Measurements from ENCODE around the gene VPS8.
"Not testable (repeated sequence)": the region's sequence is repeated elsewhere in the genome, so short reads cannot be mapped to it uniquely, and the experiment has no call there.

The VPS8 gene

GRCh38 chr3:184924547-184924946, 112.6 kb downstream of the VPS8 start:
- DNase-seq (ENCODE audit: low spot score): no peak

DNA sequence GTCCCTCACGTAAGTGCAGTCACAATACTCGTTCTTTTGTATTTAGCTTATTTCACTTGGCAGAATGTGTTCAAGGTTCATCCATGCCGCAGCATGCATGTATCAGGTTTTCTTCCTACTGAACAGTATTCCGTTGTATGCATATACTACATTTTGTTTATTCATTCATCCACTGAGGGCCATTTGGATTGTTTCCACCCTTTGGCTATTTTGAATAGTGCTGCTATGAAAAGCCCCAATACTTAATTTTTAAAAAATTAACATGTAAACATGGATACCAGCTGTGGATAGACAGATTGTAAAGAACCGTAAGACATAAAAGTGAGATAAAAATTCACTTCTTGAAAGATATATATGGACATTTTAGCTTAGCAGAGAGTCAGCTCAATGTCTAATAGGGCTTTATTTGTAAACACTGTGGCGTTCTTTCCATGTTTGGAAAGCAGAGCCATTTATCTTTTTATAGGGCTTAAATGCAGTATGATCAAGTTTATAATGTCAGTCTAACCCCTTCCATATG, 115.9 kb downstream of the VPS8 start:
- no peak for DNase-seq (ENCODE audit: low spot score)

DNA sequence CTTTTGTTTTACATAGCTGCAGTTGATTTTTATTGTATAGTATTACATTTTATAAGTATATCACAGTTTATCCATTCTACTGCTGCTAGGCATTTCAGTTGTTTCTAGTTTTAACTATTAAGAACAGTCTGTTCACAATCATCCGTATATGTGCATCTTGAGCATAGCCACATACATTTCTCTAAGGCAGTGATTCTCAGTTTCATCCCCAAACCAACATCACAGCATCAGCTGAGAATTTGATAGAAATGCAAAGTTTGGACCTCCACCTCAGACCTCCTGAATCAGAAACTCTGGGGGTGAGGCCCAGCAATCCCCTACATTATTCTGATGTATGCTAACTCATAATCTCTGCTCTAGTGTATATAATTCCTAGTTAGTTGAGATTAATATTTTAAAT, 120.8 kb downstream of the VPS8 start:
- no peak for DNase-seq (ENCODE audit: low spot score)

GRCh38 chr3:184937611-184938010, 125.6 kb downstream of the VPS8 start:
- no peak for DNase-seq (ENCODE audit: low spot score)

DNA sequence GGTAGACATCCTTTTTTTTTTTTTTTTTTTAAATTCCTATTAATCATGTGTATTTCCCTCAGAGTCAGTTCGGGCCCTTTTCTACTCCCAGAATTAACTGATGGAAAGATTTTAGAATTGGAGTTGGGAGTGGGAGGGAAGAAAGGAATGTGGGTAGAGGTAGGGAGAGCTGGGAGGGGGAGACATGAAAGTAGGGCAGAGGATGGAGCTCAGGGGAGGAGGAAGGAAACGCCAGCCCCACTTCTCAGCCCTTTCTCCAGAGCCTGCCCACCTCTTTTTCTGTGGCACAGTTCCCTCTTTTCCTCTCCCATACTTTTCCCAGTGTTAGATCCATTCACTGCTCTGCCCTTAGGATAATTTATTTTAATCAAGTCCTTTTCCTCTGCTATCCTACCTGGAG, 129.4 kb downstream of the VPS8 start:
- no peak for DNase-seq (ENCODE audit: low spot score)

- no peak for DNase-seq (ENCODE audit: low spot score)
Measured at GRCh38 chr3:184942735-184943134, 130.8 kb downstream of the VPS8 start.

DNA sequence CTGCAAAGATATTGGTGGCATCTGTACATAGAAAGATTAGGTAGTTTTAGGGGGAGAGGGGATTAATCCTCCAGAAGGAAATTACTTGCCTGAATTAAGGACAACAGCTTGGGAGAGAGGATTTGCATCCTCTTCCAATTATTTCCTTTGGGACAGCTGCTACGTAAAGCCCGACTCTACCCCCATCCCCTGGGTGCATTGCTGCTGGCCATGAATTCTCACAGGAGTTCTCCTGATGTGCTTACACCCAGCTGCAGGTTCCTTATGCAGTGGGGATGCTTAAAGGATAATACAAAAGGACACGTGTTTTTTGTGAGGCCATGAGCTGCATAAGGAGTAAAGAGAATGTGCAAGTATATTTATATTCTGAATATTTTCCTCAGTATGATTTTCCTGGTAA, 132.3 kb downstream of the VPS8 start:
- DNase-seq (ENCODE audit: low spot score): no peak

DNA sequence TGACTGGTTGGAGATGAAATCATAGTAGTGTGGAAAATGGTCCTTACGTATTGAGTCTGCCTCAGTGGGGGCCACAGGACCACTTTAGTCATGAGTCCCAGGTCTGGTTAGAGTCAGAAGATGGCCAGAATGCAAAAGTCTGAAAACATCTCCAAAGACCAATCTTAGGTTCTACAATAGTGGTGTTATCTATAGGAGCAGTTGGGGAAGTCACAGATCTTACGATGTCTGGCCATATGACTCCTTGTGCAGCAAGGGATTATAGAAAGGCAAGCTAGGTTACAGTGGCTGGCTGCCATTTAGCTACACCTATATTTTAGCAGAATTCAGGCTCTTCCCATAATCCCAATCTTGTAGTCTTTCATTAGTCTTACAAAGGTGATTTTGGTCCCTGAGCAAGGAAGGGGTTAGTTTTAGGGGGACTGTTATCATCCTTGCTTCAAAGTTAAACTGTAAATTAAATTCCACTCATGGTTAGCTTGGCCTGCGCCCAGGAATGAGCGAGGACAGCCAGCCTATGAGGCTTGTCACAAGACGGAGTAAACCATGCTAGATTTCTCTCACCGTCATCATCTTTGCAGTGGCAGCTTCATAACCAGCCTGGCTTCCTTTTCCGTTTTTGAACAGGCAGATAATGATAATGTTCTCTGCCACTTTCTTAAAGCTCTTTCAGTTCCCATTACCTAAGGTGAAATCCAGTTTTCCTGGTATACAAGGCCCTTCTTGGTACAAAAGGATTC, 134.1 kb downstream of the VPS8 start:
- no peak for DNase-seq (ENCODE audit: low spot score)

- DNase-seq (ENCODE audit: low spot score): no peak
Measured at GRCh38 chr3:184946917-184947316, 135.0 kb downstream of the VPS8 start.

GRCh38 chr3:184949251-184949965, 137.4 kb downstream of the VPS8 start:
- DNase-seq (ENCODE audit: low spot score): no peak

DNA sequence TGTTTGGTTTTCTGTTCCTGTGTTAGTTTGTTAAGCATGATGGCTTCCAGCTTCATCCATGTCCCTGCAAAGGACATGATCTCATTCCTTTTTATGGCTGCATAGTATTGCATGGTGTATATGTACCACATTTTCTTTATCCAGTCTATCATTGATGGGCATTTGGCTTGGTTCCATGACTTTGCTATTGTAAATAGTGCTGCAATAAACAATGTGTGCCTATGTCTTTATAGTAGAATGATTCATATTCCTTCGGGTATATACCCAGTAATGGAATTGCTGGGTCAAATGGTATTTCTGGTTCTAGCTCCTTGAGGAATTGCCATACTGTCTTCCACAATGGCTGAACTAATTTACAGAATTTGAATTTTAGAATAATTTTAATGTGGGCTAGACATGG, 138.8 kb downstream of the VPS8 start:
- DNase-seq (ENCODE audit: low spot score): not testable (repeated sequence)

GRCh38 chr3:184952671-184953070, 140.7 kb downstream of the VPS8 start:
- no peak for DNase-seq (ENCODE audit: low spot score)

DNA sequence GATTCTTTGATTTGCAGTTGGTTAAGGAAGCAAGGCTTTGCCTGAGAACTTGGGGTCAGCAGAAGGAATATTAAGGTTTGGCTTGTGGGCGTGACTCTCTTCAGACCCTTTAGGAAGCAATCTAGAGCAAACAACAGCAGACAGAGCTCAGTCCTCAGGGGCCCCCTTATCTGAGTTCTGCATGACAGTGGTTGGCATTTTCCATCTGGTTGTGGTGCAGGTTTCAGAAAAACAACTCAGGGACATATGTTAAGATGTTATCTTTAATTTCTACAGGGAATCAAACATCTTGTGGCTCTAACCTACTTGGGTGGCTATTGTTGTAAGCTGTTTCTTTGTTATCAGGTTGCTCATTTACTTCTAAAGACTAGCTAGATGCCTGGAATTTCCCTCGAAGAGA, 141.4 kb downstream of the VPS8 start:
- DNase-seq (ENCODE audit: low spot score): no peak

DNA sequence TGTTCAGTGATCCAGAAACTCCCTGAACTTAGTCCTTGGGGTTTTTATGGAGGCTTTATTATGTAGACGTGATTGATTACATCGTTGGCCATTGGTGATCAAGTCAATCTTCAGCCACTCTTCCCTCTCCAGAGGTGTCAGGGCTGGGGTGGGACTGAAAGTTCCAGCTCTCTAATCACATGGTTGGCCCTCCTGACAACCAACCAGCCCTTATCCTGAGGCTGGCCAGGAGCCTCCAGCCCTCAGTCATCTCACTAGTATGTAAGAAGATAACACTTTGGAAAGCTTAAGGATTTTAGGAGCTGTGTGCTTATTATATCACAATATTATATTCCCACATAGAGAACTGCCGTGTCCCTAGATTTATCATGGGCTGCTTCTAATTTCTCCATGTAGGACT, 142.3 kb downstream of the VPS8 start:
- no peak for DNase-seq (ENCODE audit: low spot score)

DNA sequence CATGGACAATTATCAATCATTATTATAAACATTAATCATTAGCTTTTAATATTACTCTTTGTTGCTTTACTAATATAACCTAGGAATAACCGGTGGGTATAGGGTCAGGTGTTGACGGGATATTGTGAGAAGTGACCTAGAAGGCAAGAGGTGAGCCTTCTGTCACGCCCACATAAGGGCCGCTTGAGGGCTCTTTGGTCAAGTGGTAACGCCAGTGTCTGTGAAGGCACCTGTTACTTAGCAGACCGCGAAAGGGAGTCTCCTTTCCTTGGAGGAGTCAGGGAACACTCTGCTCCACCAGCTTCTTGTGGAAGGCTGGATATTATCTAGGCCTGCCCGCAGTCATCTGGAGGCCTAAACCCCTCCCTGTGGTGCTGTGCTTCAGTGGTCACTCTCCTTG, 142.9 kb downstream of the VPS8 start:
- DNase-seq (ENCODE audit: low spot score): not testable (repeated sequence)

DNA sequence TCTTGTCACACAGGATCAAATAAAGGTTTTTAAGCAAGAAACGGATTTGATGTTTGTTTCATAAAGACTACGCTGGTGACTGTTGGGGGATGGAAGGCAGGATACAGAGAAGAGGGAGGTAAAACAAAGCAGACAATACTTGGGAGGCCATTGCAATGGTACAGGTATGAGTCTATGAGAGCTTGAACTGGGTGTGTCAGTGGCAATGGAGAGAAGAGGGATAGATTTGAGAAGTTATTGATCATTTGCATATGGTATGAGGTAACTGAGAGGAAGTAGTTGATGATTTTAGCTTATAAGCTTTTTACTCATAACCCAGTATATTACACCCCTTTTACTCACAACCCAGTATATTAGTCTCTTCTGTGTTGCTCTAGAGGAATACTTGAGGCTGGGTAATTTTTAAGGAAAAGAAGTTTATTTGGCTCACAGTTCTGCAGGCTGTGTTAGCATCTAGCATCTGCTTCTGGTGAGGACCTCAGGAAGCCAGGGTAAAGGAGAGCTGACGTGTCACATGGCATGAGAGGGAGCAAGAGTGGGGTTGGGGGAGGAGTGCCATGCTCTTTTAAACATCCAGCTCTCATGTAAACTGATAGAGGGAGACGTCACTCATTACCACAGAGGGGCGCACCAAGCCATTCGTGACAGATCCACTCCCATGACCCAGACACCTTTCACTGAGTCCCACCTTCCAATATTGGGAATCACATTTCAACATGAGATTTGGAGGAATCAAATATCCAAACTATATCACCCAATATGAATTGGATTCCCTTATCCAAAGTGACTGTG, 153.9 kb downstream of the VPS8 start:
- no peak for DNase-seq (ENCODE audit: low spot score)

- no peak for DNase-seq (ENCODE audit: low spot score)
Measured at GRCh38 chr3:184968115-184968514, 156.1 kb downstream of the VPS8 start.

GRCh38 chr3:184970186-184970585, 158.2 kb downstream of the VPS8 start:
- no peak for DNase-seq (ENCODE audit: low spot score)

- DNase-seq (ENCODE audit: low spot score): no peak
Measured at GRCh38 chr3:184977796-184978195, 165.8 kb downstream of the VPS8 start.

- no peak for DNase-seq (ENCODE audit: low spot score)
Measured at GRCh38 chr3:184981071-184981470, 169.1 kb downstream of the VPS8 start.

DNA sequence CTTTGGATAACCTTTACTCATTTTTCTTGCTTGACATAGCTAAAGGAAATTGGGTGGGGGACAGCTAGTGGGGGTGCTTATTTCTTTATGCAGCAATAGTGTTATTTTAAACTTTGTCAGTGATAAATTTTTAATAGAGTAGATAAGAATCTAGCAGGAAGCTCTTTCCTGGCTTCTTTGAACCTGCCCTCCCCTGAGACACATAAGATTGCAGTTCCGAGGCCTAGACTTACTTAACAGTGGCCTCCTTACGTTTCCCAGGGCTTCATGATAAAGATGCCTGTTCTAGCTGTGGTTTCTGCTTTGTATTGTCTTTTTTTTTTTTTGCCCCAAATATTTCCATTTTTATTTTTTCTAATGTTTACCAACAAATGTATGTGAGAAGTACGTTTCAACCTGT, 170.1 kb downstream of the VPS8 start:
- no peak for DNase-seq (ENCODE audit: low spot score)

- no peak for DNase-seq (ENCODE audit: low spot score)
Measured at GRCh38 chr3:184985586-184985985, 173.6 kb downstream of the VPS8 start.

Data from hematopoietic multipotent progenitor cell treated with erythropoietin and hydrocortisone succinate and interleukin-3 and kit ligand, for 17 days (in vitro differentiated cells).